GM18502 (cell line): ENCODE measurements around the gene TEX101.

Experiments used
- ATAC-seq: cut with Tn5 transposase; IDR thresholded peaks from one replicate; pipeline ENCODE4 v1.9.1; 2021; ENCODE audit warnings: mild to moderate bottlenecking; ENCODE audit not compliant: unreplicated experiment, poor library complexity

TEX101 gene

GRCh38 chr19:43444531-43445287 is 30.0 kb downstream of the TEX101 start:
- ATAC-seq: no peak

DNA sequence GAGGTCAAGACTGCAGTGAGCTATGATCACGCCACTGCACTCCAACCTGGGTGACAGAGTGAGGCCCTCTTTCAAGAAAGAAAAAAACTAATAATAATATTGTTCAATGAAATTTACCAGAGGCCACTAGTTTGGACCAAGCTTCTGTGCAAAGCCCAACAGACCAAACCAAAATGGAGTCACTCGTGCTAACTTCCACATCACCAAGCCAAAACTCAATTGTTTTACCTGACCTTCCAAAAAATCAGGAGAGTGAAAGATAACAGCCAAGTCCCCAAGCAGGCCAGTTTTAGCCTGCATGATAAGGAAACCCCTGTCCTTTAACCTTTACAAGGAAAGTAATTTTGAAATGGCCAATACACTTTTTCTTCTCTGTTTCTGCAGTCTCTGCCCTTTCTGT is 30.7 kb downstream of the TEX101 start:
- no peak for ATAC-seq

- ATAC-seq: no peak
These were observed 32.2 kb downstream of the TEX101 start for GRCh38 chr19:43446746-43447489.

GRCh38 chr19:43447655-43448054 is 33.0 kb downstream of the TEX101 start:
- no peak for ATAC-seq

DNA sequence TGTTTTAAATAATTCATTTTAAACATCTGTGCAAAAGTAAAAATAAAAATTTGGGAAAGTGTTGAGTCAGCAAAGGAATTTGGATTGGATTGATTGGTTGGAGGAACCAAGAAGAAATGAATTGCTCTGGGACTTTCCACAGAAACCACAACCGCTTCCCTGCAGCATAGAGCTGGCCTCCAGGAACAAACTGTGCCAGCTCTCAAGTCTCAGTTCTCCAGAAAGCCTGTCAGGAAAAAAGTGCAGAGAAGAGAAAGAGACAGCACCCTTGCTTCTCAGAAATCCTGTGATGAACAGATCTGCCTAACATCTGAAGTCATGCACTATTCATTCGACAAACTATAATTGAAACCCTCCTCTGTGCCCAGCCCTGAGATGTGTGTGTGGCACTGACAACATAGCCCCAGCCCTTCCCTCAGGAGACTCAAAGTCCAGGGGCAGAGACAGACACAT is 35.9 kb downstream of the TEX101 start:
- ATAC-seq: no peak

DNA sequence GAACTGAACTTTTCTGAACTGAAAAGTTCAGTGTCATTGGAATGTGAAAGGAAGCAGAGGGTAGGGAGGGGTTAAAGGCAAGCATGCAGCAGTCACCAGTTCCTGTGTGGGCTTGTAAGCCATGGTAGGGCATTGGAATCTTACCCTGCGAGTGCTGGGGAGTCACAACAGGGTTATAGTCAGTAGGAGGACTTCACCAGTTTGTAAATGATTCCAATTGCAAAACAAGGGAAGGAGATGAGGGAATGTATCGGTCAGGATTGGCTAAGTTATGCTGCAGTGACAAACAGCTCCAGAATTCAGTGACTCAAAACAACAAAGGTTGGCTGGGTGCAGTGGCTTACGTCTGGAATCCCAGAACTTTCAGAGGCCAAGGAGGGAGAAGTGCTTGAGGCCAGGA is 37.9 kb downstream of the TEX101 start:
- no peak for ATAC-seq

- no peak for ATAC-seq
These were observed 39.3 kb downstream of the TEX101 start for GRCh38 chr19:43454031-43454430.

DNA sequence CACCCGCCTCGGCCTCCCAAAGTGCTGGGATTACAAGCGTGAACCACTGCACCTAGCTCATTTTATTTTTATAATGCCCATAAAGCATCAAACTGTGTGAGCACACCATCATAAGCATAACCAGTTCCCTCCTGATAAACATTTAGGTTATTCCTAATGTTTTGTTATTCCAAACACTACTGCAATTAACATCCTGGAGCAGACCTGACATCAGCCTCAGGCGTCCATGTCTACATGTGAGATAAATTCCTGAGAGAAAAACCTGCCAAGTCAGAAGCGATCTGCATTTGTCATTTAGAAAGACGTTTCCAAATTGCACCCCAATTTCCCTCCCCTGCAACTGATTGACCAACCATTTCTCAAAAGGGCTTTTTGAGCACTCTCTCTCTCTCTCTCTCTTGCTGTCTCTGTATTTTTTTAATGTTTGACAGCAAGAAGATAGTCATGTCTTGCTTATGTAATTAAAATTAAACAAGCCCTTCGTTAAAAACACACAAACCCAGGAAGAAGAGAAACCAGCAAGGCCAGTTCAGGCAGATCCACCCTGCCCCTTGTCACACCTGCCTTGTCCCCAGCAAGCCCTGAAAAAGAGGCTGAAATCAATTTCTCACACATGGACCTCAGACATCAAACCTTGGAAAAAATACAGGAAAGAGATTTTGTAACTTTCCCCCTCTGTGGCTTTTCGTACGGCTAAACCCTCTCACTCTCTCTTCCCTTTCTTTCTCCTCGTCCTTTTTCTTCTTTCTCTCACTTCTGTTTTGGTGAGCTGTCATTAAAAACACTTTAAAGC is 40.8 kb downstream of the TEX101 start:
- ATAC-seq: no peak

- ATAC-seq: no peak
These were observed 43.1 kb downstream of the TEX101 start for GRCh38 chr19:43457809-43458208.

DNA sequence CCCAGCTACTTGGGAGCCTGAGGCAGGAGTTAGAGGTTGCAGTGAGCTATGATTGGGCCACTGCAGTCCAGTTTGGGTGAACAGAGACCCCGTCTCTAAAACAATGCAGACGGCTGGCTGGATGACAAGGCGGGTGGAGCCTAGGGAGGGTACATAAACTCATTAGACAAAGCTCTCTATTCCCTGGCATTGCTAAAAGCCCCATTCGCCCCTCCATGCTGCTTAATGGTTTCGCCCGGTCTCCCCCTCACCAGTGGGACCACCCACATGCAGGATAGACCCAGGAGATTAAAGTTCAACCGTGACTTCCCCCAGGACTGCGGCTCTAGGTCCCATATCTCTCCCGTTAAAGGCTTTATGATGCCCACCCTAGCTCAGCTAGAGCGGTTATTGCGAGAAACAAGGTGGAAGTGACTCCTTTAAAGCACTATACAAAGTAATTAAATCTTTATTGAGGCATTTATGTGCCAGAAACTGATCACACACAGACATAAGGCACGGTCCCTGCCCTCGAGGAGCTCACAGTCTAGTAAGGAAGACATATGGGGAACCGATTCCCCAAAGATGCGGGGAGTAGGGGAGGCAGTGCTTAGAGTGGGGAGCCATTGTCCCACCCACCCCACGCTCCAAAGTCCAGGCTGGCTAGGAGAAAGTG is 45.8 kb downstream of the TEX101 start:
- no peak for ATAC-seq

DNA sequence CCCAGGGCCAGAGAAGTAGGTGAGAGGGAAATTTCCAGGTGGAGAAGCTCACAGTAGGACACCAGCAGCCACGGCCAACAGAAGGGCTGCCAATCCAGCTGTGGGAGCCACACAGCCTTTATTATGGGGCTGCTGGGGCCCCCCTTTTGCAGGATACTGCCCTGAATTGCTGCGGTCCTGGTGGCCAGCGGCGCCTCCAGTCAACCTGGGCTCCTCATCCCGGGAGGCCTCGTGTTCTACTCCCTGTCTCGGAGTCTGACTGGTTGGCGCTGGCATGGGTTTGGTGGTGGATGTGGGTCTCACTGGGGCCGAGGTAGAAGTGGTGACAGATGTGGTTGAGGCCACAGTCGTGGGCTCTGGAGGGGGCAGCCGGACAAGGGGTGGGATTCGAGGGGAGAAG is 46.6 kb downstream of the TEX101 start:
- ATAC-seq: no peak

DNA sequence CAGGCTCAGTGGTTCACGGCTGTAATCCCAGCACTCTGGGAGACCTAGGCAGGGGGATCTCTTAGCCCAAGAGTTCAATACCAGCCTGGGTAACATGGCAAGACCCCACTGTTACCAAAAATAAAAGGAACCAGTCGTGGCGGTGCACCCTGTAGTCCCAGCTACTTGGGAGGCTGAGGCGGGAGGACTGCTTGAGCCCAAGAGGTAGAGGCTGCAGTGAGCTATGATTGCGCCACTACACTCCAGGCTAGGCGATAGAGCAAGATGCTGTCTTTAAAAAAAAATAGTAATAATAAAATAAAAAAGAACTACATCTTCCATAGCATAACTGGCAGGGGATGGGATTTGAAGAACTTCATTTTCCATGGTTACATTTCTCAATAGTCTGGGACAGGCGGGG is 47.7 kb downstream of the TEX101 start:
- no peak for ATAC-seq

DNA sequence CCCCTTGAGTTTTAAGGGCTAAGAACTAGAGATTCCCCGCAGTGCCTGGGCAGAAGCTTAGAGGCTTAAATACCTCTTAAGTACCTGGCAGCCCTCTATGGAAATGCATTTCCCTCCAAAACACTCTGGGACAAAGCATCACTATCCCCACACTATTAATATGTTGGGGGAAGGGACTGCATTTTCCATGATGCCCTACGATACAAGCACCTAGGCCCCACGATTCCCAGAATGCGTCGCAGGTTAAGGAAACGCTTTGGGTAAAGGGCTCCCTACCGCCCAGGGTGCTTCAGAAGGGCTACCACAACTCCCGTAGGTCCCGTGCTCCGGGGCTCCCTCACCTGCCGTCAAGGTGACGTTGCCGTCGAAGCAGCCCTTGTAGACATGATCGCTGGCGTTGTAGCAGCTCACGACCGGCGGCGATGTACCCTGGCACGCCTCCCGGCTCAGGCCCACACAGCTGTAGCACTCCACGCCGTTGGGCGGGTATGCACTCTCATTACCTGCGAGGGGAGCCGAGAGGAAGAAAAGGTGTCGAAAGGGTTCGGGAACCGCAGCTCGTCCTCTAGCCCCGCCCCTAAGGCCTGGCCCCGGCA is 48.2 kb downstream of the TEX101 start:
- ATAC-seq: no peak

- peak; percentile 91 for ATAC-seq
These were observed 48.9 kb downstream of the TEX101 start for GRCh38 chr19:43463381-43464133.

DNA sequence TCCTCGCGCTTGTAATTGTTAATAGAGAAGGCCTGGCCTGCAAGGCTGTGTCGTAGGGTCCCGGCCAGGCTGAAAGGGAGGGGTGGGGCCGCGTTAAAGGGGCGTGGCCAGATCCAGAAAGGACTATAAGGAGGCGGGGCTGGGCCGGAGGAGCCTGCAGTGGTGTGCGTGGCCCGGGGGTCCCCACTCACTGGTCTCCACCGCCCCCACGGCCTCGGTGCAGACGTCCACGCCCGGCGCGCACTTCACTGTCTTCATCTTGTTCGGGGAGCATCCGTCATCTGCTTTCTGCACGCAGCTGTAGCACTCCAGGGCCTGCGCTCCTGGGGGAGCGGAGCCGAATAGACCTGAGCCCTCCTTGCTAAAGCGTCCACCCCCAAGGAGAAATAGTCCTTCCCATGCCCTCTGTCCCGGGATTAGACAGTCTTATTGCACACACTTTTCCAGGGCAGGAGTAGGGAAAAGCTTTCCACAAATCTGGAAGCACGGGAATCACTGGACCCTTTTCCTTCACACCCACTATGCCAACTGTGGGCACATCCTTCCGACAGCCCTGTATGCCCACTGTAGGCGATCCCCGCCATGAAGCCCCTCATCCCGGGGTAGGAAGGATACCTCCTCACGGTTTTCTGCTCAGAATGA is 49.6 kb downstream of the TEX101 start:
- ATAC-seq: no peak

GRCh38 chr19:43465468-43466120 is 50.9 kb downstream of the TEX101 start, which contains the start of gene LYPD3:
TSS of gene LYPD3 (minus strand) at chr19:43465608. CDS start at chr19:43465571, 37 bp downstream.
- no peak for ATAC-seq

- no peak for ATAC-seq
These were observed 52.1 kb downstream of the TEX101 start for GRCh38 chr19:43466793-43467192.

DNA sequence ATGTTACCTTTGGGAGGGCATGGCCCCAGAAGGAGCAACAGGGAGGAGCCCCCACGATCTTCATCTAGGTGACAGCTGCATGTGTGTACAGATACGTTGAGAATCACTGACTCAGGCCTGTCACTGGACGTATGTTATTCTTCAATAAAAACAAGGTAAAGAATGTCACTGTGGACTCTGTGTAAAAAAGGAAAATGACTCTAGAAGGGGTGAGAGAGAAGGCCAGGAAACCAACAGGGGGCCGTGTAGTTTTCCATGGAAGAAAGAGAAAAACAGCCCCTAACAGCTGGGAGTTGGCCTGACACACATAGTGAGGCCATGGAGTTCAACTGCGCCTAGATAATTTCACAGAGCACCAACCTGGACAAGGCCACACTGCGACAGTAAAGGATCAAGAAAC is 52.6 kb downstream of the TEX101 start:
- no peak for ATAC-seq
